Ovary (tissue), 3 donors: ENCODE results near the gene EPM2A.

Experiments used
- CTCF ChIP-seq, 3 donors: fragments of 450-650 bp in 2 of 3; fragments of 200-600 bp in 1 of 3; IDR thresholded peaks; one replicate each; pipeline versions ENCODE4 v1.5.1 to v1.8.0; 2016 to 2022; ENCODE audit warnings: antibody characterized with exemption in 3 of 3, mild to moderate bottlenecking in 1 of 3
- EP300 ChIP-seq: sonication (generic); formaldehyde crosslinking; IDR thresholded peaks from one replicate; pipeline ENCODE4 v1.6.1; 2017; ENCODE audit warnings: antibody characterized with exemption
- POLR2A ChIP-seq: fragments of 450-650 bp; IDR thresholded peaks from one replicate; pipeline ENCODE4 v1.6.1; 2017; ENCODE audit warnings: antibody characterized with exemption, mild to moderate bottlenecking, moderate library complexity
- donor health status: DM: no; HTN: no; CAD: no.

DNA sequence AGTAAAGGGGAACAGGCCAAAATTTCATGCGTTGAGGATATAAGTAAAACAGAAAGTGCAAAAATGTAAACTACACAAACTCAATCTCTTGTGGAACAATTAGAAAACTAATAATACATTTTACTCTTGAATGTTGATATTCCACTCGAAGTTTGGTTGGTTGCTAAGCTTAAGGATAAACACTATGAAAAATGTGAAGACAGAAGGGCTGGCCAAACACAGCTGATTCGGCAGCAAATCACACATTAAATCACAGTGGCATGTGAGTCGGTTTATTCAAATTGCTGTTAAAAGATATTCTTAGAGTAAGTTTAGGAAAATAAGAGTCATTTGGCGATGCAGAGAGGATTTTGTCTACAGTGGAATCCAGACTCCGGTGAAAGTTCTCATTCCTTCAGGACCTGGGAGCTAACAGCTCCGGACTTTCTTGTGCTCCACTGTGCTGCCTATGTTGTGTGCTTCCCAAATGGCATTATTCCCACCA, 1.4 kb upstream of the EPM2A start:
- TF ChIP-seq CTCF (IDR thresholded peaks at IDR 0.05) = no peak
- no peak for TF ChIP-seq POLR2A
- TF ChIP-seq EP300 = no peak
